Hepatic stellate cell (primary cell): ENCODE data around the gene WDR93.

Experiments used
- DNase-seq: peaks from one replicate; pipeline ENCODE4 v3.0.0; 2011; ENCODE audit warnings: low spot score

Gene WDR93

DNA sequence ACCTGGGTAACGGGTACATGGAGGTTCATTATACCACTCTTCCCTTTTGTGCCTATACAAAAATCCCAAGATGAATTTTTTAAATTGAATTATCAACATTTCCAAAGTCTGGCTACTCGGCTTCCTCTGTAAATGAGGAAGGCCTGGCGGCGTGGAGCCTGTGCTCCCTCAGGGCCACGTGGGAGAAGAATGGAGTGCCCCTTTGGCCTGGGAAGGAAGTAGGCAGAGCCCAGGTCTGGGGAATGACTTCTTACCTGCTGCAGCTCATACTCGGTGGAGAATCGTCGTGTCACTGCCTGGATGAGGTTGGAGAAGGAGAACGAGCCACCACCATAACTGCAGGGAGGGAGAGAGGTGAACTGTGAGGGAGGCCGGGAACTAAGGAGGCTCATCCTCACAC is 99.6 kb downstream of the WDR93 start:
- no peak for DNase-seq

DNA sequence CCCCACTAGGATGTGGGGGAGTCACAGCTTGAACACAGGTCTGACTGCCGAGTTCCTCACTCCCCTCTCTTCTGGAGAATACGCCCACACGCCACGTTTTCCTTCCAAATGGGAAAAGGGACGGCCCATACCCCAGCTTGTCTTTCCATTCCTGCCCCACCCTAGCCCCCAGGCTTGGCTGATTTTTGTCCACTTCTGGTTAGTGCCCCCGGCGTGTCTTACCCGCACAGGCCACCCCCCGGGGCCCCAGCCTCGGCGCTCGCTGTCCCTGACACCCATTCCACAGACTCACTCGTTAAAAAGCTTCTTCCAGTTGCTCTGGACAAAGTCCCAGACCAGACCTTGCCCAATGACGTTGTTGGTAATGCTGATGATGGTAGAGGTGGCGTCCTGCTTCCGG is 100.0 kb downstream of the WDR93 start:
- DNase-seq = no peak

DNA sequence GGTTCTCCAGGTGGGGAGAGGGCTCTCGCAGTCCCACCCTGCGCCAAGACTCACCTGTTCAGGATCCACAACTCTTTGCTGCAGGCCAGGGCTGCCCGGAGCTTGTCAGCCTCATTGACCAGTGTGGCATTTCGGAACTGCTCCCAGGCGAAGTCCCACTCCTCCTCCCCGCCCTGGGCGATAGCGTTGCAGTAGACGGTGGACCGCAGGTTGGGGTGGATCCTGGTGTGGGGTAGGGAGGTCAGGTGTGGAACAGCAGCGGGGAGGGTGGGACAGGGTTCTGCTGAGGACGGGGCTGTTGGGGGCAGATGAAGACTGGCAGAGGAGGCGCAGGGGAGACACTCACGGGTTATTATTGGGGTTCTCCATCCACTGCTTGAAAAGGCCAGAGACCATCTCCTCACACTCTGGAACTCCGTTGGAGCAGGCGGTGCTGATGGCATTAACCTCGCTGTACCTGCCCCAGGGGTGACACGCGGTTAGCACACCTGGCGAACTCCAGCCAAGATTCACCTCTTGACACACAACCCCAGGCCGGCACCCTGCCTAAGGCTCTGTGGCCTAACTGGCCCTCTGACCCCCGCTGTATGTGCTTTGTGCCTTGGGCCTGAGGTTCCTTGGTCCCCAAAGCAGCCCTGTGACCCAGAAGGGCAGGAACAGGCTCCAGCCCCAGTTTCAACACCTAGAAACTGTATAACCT is 101.6 kb downstream of the WDR93 start:
- DNase-seq = no peak
